ENCODE results near the gene TMEM59. TPM values are rescaled to one million over a fixed set of nuclear protein-coding genes. Genes with fewer than 3 reads are reported as not detected.

TMEM59 gene
- total and polyA plus RNA-seq, 2 donors (not counting 1 experiment from before 2014, with no cell fraction given) = 66.3 to 146 TPM

DNA sequence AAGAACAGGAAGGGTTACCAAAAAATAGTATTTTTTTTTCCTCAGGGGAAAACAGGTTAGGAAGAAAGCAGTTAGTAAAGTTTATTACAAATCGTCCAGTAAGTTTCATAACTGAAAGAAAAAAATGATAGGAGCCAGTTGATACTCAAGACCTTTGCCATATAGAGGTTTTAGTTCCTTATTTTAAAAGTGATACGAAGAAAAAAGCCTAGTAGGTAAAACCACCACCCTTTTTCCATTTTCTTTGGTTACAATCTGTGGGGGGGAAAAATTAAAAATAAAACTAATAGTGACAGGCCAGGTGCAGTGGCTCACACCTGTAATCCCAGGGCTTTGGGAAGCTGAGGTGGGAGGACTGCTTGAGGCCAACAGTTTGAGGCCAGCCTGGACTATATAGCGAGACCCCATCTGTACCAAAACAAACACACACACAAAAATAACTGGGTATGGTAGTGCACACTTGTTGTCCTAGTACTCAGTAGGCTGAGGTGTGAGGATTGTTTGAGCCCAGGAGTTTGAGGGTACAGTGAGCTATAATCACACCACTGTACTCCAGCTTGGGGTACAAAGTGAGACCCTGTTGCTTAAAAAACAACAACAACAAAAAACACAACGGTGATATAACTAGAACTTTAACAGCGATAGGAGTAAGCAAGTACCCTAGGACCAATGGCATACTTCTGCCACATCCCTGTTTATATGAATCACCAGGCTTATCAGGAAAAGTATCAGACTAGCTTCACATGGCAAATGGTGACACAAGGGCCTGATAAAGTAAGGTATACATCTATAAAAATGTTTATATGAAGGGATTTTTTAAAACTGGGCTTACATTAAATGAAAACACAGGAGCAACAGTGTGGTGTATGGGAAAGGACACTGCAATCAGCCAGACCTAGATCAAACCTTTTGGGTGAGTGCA is 5.4 kb downstream of the TMEM59 start:
- H3K4me3 Mint-ChIP-seq = peak overlapping the region; percentile 30
- DNase-seq (peak; percentile 19), ATAC-seq (ENCODE audit: low read depth) (peak; percentile 43)
- WGBS (ENCODE audit: insufficient coverage) = 100% methylated on average over 2 of the region's 5 CpGs
- peaks cover 32 to 37% of the 10 kb centered on the region in 2 donors for H3K4me1 ChIP-seq (ENCODE audit: control insufficient read depth in 2 of 2, insufficient read depth in 2 of 2, low read length in 2 of 2)
- peaks cover 91% of the 10 kb centered on the region for H3K79me2 ChIP-seq (ENCODE audit: control insufficient read depth, insufficient read depth, low read length)
- H3K9me3 Mint-ChIP-seq (ENCODE audit: insufficient read depth) = no peaks in the 10 kb centered on the region
- H3K27ac Mint-ChIP-seq = peak overlapping the region; percentile 62
- H3K27me3 ChIP-seq (replicated peaks in 1 of 4; ENCODE audit: control extremely low read depth in 1 of 4, control insufficient read depth in 3 of 4, insufficient read depth in 4 of 4, low read length in 3 of 4) = no peaks in the 10 kb centered on the region
- ChIA-PET CTCF (interaction anchor here (1.3 to 1.8 kb wide), 3 partner anchors 21 to 442 kb away, joined by 3 to 11 read pairs (median 3); no protein-coding TSS in a partner anchor), POLR2A (interaction anchor here (0.6 kb wide), 1 partner anchor 102 kb away, joined by 7 read pairs; the partner anchor contains the start of gene LRRC42)
- H3K27me3 Mint-ChIP-seq = no peaks in the 10 kb centered on the region
- no peak overlapping the region for H2AFZ ChIP-seq (ENCODE audit: insufficient read depth, low read depth, low read length, poor library complexity, severe bottlenecking)
- H3K4me3 ChIP-seq (ENCODE audit: control extremely low read depth in 1 of 5, extremely low read depth in 1 of 5, insufficient read depth in 1 of 5, low read depth in 2 of 5, low read length in 4 of 5) = no peak overlapping the region
- no peak overlapping the region for H3K9ac ChIP-seq (ENCODE audit: low read length)
- H3K9me3 ChIP-seq (ENCODE audit: control extremely low read depth in 1 of 3, control insufficient read depth in 2 of 3, insufficient read depth in 1 of 3, low read length in 2 of 3) = no peaks in the 10 kb centered on the region
- H3K36me3 ChIP-seq (replicated peaks in 1 of 2; ENCODE audit: control extremely low read depth in 1 of 2, control insufficient read depth in 1 of 2, extremely low read depth in 1 of 2, insufficient read depth in 2 of 2, low read length in 1 of 2) = peaks cover 2 to 30% of the 10 kb centered on the region in 2 experiments
- peaks cover 35% of the 10 kb centered on the region for H3K4me1 Mint-ChIP-seq
- no peak for TF ChIP-seq EZH2 (IDR thresholded peaks at IDR 0.05; ENCODE audit: borderline replicate concordance, insufficient read depth, low read depth, low read length, poor library complexity, severe bottlenecking)
- TF ChIP-seq, protein P1, sequence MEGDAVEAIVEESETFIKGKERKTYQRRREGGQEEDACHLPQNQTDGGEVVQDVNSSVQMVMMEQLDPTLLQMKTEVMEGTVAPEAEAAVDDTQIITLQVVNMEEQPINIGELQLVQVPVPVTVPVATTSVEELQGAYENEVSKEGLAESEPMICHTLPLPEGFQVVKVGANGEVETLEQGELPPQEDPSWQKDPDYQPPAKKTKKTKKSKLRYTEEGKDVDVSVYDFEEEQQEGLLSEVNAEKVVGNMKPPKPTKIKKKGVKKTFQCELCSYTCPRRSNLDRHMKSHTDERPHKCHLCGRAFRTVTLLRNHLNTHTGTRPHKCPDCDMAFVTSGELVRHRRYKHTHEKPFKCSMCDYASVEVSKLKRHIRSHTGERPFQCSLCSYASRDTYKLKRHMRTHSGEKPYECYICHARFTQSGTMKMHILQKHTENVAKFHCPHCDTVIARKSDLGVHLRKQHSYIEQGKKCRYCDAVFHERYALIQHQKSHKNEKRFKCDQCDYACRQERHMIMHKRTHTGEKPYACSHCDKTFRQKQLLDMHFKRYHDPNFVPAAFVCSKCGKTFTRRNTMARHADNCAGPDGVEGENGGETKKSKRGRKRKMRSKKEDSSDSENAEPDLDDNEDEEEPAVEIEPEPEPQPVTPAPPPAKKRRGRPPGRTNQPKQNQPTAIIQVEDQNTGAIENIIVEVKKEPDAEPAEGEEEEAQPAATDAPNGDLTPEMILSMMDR (IDR thresholded peaks at IDR 0.05) = no peak
- H3K4me2 ChIP-seq (replicated peaks; ENCODE audit: low read depth, low read length, poor library complexity, severe bottlenecking) = peak overlapping the region; percentile 42
- peaks cover 4% of the 10 kb centered on the region for H4K20me1 ChIP-seq (ENCODE audit: control insufficient read depth, insufficient read depth, low read length, poor library complexity, severe bottlenecking)
- intact Hi-C loops (cut with micrococcal nuclease) = no loop called here
- H3K27ac ChIP-seq (ENCODE audit: low read length in 2 of 2) = peak overlapping the region; percentile 51 to 67

Data from B cell (primary cell).